ENCODE measurements around the gene WDR4. TPM values are rescaled to one million over a fixed set of nuclear protein-coding genes. Genes with fewer than 3 reads are reported as not detected.
A peak's percentile ranks its signal among the peaks of the same experiment; 100 is the strongest.
"Not testable (repeated sequence)": the region's sequence is repeated elsewhere in the genome, so short reads cannot be mapped to it uniquely, and the experiment has no call there.

WDR4 gene
- total RNA-seq, 1 donor from 2014 or later: 8.5 TPM

DNA sequence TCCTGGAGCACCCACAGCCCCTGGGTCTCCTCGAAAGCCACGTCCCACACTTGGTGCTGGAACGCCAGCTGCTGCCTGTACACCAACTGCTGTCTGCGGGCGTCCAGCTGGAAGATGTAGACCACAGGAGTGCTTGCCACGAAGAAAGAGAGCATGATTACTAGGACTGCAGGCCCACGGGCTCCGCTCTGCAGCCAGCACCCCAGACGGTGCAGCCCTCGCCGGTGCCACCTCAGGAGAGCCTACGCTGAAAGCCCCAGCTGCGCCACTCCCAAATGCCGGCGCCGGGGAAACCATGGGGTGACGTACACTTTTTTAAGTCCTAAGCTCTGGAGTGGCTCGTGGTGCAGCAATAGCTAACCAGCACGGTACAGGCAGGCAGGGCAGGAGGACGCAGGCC lies 25.7 kb downstream of the WDR4 start:
- DNase-seq (ENCODE audit: low read depth in 2 of 2): no peak

DNA sequence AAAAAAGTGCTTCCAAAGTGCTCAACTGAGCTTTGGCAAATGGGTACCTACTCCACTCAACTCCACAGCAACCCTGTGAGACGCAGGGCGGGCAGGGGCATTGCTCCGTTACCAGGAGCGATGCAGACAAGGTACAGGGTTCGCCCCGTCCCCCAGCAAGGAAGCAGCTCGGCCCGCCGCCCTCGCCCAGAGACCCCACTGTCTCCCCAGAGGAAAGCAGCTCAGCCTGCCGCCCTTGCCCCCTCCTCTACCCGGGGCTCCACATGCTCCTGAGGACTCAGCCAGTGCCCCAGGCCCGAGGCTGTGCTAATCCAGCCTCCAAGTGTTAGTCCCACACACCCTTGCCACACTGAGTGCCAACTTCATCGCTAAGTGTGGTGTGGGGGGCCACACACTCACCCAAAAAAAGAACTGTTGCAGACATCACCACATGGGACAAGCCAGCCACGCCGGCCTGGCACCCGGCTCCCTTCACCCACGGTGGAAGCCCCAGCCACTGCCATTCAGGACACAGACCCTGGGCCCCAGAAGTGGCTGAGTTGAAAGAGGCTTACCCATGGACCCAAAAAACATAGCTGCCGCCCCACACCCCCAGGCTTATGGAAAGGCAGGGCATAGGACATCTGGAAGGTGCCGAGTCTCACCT lies 26.3 kb downstream of the WDR4 start:
- no peak for DNase-seq (ENCODE audit: low read depth in 2 of 2)

DNA sequence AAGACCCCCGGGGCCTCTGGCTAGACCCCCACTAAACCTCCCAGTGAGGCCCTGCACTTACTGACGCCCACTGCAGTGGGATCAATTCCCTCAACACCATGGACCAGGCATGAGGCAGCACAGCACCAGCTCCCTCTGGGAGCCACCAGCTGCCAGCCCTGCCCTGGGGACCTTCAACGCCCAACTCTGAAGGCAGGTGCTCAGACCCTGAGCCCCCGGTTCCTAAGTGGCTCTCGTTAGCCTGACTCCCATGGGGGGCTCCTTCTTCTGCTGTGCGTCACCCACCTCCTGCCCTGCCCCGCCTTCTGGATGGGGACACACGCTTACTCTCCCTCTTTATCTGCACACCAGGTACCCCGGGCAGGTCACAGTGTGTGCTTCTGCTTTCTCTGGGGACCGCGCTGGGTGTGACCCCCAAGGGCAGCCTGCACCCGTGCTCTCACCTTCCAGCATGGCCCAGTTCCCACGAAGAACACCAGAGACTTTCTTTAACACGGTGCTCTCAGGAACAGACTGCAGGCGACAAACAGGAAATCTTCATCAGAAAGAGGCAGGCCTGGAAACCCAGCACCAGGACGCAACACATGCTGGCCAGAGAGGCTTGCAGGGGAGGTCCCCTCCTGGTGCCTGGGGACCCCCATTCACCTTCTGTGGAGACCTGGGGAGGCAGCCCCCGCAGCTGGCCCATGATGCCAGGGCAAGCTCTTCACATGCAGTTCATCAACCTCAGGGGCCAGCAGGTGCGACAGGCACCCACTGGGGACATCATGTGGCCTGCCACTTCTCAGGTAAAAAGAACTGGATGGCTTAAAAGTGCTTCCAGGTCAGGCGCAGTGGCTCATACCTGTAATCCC lies 27.3 kb downstream of the WDR4 start:
- DNase-seq (ENCODE audit: low read depth in 2 of 2): no peak

DNA sequence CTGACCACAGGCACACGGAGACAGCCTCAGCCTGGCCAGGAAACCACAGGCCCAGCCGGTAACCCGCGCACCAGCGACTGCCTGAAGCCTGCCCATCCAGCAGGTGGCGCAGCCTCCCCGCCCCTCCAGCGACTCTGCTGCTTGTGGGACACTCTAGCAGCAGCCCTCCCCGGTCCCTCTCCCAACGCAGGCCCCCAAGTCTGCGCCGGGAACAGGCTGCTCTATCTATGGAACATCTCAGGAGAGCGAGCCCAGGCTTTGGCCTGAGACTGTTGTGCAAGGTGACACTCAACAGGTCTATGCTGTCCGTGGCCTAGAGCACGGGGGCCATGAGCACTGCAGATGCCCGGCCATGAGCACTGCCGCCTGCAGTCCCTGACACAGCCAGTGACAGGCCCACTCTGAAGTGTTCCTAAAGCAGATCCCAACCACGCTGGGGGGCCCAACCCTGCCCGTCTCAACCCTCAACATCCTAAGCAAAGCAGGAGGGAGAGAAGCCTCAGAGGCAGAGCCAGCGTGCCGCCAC lies 28.4 kb downstream of the WDR4 start:
- DNase-seq (ENCODE audit: low read depth in 2 of 2): peak; percentile 25 to 43

DNA sequence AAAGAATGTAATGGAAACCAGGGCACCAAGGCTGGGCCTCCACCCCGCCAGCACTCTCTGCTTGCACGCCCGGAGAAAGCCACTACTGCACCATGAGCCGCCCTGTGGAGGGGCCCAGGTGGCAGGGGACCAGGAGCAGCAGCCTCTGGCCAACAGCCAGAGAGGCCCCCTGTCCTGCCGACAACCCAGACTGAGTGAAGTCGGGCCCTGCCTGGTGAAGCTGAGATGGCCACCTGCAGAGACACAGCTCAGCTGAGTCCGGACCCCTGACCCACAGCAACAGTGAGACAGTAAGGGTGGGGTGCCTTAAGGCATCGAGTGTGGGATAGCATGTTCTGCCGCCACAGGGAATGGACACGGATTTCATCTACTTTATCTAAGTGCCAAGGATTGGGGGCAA lies 28.9 kb downstream of the WDR4 start:
- no peak for DNase-seq (ENCODE audit: low read depth in 2 of 2)

DNA sequence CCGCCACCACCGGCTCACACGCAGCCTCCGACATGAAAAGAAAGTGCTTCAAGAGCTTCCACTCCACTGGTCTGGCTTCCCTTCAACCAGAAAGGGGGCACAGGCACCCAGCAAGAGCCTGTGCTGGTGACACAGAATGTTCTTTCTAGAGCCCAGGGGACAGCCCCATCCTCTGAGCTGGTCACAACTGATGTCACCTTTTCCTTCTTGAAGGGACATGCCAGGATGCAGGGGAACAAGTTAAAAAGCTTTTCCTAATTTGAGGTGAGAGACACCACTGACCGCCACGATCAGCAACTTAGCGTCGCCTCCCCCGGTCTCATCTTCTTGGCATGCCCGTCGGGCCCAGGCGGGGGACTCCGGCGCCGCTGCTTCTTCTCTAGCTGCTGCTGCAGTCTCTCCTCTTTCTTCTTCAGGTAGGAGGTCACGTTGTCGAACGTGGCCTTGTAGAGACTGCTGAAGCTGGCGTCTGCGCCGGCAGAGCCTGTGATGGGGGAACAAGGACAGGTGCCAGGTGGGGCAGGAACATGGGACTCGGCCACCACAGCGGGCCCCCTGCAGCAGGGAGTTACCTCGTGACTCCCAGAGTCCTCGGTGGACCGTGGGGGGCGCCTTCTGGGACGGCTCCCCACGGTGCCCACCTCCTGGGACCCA lies 29.5 kb downstream of the WDR4 start:
- DNase-seq (ENCODE audit: low read depth in 2 of 2): no peak

DNA sequence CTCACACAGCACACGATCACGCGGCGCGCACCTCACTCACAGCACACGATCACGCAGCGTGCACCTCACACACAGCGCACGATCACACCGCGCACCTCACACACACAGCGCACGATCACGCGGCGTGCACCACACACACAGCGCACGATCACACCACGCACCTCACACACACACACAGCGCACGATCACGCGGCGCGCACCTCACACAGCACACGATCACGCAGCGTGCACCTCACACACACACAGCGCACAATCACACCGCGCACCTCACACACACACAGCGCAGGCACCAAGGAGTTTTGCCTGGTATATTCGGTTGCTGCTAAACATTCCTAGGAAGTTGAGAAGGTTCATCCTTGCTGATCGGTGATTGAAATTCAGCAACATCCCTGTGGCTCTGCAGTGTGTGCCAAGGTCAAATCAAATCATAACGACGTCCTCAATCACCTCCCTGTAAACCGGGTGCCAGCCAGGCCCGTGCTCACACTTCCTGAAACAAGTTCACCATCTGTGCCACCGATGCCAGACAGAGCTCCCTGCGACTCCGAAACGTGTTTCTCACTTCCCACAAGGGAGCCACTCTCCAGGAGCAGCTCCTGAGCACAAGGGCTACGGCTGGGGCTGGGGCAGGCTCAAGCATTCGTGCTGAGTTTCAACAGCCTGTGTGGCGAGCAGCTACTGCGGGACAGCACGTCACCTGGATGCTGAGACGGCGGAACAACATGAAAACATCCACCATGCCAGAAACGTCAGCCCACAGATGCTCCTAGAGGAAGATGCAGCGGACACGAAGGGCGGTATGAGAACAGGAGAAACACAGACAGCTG lies 30.2 kb downstream of the WDR4 start:
- DNase-seq (ENCODE audit: low read depth in 2 of 2): no peak

DNA sequence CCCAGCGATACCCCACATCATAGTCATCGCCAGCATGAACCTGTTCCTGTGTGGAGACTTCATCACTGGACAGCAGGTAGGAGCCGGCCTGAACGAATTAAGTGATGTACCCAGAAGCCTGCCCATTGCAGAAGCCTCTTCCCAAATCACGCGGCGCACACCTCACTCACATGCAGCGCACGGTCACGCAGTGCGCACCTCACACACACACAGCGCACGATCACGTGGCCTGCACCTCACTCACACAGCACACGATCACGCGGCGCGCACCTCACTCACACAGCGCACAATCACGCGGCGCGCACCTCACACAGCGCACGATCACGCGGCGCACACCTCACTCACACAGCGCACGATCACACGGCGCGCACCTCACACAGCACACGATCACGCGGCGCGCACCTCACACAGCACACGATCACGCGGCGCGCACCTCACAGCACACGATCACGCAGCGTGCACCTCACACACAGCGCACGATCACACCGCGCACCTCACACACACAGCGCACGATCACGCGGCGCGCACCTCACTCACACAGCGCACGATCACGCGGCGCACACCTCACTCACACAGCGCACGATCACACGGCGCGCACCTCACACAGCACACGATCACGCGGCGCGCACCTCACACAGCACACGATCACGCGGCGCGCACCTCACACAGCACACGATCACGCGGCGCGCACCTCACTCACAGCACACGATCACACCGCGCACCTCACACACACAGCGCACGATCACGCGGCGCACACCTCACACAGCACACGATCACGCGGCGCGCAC lies 31.0 kb downstream of the WDR4 start:
- not testable (repeated sequence) for DNase-seq (ENCODE audit: low read depth in 2 of 2)

DNA sequence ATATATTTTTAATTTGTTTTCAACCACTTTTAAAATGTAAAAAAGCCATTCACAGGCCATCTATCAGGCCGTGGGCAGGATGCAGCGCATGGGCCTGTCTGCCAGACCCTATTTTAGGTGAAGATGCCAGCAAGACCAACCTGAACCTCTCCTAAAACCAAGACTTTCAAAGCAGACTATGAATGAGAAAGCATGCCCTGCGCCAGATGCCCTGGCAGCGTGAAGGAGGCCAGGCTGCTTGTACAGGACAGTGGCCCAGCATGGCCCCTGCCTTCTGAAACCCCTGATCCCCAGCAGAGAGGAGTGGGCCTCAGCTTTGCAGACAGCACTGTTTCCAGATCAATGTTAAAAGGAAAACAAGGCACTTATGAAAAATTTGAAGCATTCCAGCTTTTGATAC lies 31.6 kb downstream of the WDR4 start:
- no peak for DNase-seq (ENCODE audit: low read depth in 2 of 2)

DNA sequence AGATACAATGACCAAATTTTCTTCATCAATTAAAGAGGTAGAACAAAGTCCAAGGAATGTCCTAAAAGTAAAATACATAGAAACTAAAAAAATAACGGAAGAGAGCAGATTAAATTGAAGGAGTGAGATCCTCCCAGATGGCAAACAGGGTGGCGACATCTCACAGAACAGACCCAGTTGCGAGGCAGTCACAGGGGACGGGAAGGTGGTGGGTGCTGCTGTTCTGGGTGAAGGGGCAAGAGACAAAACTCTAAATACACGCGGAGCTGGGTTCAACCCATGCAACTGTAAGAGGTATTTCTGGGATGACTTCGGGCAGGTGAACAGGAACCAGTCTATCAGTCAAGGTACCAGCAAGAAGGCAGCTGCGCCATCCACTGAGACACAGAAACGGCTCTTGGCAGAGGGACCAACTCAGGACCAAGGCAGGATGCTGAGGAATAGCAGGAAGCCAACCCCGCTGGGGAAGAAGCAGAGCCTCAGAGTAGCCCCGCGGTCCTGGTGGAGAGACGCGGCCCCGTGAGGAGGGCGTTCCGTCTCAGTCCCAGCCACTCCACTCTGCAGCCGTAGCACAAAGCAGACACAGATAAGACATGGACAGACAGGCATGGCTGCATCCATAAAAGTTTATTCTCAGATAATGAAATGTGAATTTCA lies 32.2 kb downstream of the WDR4 start:
- no peak for DNase-seq (ENCODE audit: low read depth in 2 of 2)

DNA sequence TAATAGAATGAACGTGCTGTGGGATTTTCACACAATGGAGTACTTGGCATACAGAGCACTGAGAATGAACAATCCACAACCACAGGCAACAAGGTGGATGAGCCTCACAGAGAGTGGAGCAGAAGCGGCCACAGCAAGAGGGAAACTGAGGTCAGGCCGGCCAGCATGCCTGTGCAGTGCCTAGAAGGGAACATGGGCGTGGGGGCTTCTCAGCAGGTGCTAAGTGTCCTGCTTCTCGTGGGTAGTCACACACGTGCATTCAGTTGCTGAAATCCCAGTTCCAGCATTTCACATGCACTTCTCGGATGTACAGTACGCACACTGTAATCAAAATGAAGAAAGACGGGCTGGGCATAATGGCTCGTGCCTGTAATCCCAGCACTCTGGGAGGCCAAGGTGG lies 33.1 kb downstream of the WDR4 start:
- no peak for DNase-seq (ENCODE audit: low read depth in 2 of 2)

DNA sequence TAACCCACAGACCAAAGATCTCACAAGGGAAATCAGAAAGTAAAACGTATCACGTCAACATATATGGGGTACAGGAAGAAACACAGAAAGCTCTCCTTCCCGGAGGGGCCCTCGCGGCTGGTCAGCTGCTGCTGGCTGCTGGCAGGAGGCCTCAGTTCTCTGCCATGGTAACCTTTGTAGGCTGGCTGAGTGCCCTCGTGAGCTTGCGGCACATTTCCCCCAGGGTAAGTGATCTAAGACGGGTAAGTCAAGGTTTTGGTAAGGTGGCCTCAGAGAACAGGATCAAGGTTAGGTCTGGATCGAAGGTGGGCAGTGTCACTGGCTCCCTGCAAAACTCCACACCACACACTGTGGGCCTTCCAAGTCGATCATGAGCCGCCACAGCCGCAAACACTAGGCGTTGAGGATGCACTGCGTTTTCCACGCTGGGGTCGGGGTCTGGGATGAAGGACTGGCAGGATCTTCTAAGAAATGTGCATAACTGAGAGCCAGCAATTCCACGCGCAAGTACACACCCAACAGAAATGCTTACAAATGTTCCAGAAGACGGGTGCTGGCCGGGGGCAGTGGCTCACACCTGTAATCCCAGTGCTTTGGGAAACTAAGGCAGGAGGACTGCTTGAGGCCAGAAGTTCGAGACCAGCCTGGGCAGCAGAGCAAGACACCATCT lies 33.9 kb downstream of the WDR4 start:
- peak; percentile 39 to 57 for DNase-seq (ENCODE audit: low read depth in 2 of 2)

DNA sequence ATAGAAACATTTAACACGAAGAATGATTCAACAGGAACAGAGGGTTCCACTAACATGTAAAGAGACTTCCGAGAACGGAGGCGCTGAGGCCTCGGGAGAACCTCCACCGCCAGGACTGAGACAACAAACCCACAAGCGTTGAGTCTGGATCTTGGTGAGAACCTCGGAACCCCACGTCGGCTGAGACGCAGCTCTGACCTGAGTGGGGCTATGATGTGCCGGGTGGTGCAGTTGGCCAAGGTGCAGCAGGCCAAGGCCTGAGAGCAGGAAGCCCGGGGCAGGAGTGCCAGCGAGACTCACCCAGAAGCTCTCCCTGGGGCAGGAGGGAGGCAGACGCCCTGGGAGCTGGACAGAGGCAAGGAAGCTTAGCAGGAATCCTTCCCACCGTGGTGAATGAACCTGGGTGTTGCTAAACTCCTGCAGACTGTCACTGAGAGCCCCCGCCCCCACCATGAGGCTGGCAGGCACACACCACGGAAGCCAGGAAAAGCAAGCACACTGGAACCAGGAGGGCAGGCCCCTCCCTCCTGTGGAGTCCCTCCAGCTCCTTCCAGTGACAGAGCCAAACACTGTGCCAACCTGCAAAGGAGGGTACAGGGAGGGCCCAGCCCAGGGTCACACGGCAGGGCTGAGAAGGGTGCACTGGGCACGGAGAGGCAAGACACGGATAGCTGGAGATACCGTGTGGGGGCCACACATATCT lies 34.8 kb downstream of the WDR4 start:
- DNase-seq (ENCODE audit: low read depth in 2 of 2): no peak

DNA sequence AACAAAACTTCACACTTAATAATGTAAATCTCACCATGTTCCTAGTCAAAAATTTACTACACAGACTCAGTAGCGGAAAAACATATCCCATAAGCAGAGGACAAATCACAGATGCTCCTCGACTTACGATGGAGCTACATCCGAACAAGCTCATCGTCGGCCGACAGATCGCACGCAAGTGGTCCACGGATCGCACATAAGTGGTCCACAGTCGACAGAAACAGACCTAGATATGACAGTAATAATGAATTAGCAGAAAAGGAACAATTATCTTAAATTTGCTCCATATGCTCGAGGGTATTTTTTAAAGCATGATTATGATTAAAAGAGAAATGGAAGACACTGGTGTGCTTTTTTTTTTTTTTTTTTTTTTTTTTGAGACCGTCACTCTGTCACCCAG lies 36.3 kb downstream of the WDR4 start:
- DNase-seq (ENCODE audit: low read depth in 2 of 2): no peak

DNA sequence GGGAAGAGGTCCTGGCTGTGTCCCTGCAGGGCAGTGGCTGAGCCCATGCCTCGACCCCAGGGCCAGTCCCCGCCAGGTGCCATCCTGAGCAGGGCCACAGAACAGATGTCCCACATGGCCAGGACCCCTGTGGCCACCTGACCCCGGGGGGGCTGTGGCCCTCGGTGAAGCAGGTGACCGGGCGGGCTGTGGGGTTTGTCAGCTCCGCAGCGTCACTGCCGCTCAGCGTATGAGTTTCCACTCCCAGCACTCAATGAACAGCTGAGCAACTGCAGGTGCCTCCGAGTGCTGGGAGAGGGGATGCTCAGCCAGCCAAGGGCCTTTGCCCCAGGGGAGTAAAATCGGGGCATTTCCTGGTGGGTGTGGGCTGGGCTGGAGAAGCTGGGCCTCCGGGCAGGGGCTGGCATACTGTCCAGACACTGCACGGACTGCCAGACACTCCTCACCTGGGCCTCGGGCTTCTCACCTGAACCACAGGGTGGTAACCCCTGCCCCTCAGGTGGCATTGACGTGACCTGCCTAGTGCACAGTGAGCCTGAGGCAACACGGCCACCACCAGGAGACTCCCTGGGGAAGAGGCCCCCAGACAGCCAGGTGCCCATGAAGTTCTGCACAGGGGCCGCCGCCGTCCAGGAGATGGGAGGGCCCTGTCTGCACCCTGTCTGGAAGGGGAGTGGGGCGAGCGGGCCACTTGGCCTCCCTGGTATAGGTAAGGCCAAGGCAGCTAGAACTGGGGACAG lies 37.3 kb downstream of the WDR4 start:
- not testable (repeated sequence) for DNase-seq (ENCODE audit: low read depth in 2 of 2)

DNA sequence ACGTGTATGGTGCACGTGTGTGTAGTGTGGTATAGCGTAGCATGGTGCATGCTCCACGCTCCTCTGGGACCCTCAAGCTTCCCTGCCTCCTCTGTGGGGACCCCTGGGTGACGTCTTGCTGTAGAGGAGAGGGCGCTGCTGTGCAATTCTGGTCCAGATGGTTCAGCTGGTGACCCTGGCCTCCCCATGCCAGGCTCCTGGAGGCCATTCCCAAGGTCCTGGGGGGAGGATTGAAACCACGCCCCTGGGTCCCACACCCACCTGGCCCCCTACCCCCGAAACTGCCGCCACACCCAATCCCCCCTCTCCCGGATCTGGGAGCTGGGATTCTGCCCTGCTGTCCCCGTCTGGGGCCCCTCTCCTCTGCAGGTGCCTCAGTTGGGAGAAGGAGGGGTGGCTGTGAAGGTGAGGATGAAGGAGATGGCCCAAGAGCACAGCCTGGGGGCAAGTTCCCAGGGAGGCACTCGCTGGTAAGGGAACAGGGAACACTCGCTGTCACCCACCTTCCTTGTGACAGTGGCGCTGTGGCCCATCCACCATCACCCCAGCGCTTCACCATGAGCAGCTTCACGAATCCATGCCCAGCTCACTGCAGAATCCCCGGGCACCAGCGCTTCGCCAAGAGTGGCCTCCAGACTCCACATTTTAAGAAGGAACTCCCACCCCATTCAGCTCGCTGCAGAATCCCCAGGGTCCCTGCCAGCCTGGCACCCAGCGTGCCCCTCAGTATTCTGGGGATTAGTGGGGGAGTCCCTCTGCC lies 38.0 kb downstream of the WDR4 start:
- no peak for DNase-seq (ENCODE audit: low read depth in 2 of 2)

DNA sequence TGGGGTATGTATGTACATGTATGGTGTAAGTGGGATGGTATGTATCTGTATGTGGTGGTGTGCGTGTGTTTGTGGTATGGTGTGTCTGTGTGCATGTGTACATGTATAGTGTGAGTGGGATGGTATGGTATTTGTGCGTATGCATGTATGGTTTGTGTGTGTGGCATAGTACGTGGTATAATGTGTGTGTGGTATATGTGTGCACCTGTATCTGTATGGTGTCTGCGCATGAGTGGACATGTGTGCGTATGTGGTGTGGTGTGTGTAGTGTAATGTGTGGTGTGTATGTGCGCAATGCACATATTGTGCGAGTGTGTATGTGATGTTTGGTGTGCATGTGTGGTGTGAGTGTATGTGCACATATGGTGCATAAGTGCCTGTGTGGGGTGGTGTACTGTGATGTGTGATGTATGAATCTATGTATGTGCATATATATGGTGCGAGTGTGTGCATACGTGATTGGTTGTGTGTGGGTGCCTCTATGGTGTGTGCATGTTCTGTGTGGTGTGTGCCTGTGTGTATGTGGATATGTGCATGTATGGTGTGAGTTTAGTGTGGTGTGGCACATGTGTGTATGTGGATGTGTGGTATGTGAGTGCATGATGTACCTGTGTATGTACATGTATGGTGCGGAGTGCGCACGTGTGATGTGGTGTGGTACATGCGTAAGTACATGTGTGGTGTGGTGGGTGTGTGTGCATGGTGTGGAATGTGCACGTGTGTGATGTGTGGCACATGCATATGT lies 38.8 kb downstream of the WDR4 start:
- DNase-seq (ENCODE audit: low read depth in 2 of 2): no peak

All from lung microvascular endothelial cell (primary cell).